Pancreas (tissue), 10 donors: ENCODE data around the gene DROSHA. TPM values are rescaled to one million over a fixed set of nuclear protein-coding genes. Genes with fewer than 3 reads are reported as not detected.
"Not testable (repeated sequence)": the region's sequence is repeated elsewhere in the genome, so short reads cannot be mapped to it uniquely, and the experiment has no call there.

ENCODE experiments used
- ATAC-seq, 4 donors: fragments of 200-7000 bp; cut with Tn5 transposase; one replicate each; pipeline versions ENCODE4 v1.8.0 to v1.9.1; 2020; ENCODE audit warnings: mild to moderate bottlenecking in 4 of 4, moderate library complexity in 4 of 4
- DNase-seq, 6 donors: peaks; one replicate each; pipeline ENCODE4 v3.0.0-alpha.2; 2020
- FAIRE-seq: peaks from 2 replicates; lab custom pipeline; 2012; peaks lifted over from hg19 to GRCh38; lab: Jason Lieb, UNC
- H3K27ac ChIP-seq, 4 donors: fragments of 200-600 bp; sonication (generic); 1 replicate in 3 of 4; 2 replicates in 1 of 4; pipeline versions ENCODE4 v1.5.0 to v1.8.0; 2020
- H3K27me3 ChIP-seq, 4 donors: fragments of 200-600 bp; one replicate each; pipeline ENCODE4 v1.8.0; 2021
- H3K36me3 ChIP-seq, 3 donors: fragments of 200-600 bp; sonication (generic) in 1 of 3; one replicate each; pipeline versions ENCODE4 v1.5.0 to v1.8.0; 2020 to 2021
- H3K4me1 ChIP-seq, 3 donors: fragments of 200-600 bp; one replicate each; pipeline ENCODE4 v1.8.0; 2021
- H3K4me3 ChIP-seq, 4 donors: fragments of 200-600 bp; sonication (generic) in 2 of 4; one replicate each; pipeline versions ENCODE4 v1.5.0 to v1.8.0; 2020 to 2021
- H3K9me3 ChIP-seq, 4 donors: fragments of 200-600 bp; one replicate each; pipeline ENCODE4 v1.8.0; 2021
- WGBS, 2 donors: extraction: QIAGEN DNeasy Blood & Tissue Kit; methylation state at CpG; one replicate each; pipeline ENCODE4 v1.1.7; 2013; 5-methylcytosine and 5-hydroxymethylcytosine counted together
- intact Hi-C, 3 donors: fragments of 100-400 bp; cut with DNase I; formaldehyde crosslinking; loops; one replicate each; pipeline versions ENCODE4 v1.11.1 to v1.14.2; 2022
- polyA plus RNA-seq, 2 donors: library from polyadenylated mRNA; stranded (reverse); fragments of 200-250 nt; gene quantifications; one replicate each; pipeline ENCODE4 v1.2.3, GENCODE V29; 2013
- total RNA-seq, 6 donors: library from RNA; stranded (reverse); fragmentation: NEBNext Ultra II Directional in 4 of 6; extraction: Animal tissue kit (Norgen Biotek cat#: 25700) in 4 of 6; gene quantifications; one replicate each; pipeline versions ENCODE4 v1.2.1 to v1.2.4, GENCODE V29; 2021 to 2023
- TF ChIP-seq, protein P1 (sequence below), 4 donors: fragments of 200-600 bp; sonication (generic) in 3 of 4; IDR thresholded peaks; one replicate each; pipeline versions ENCODE4 v1.5.0 to v1.8.0; 2021; ENCODE audit warnings: antibody characterized with exemption in 4 of 4
- donor health status: healthy with polysubstance abuse.
- donor health status: DM: no; HTN: no; CAD: no; lungs with moderate emphysema.
- donor health status: DM: no; HTN: no; CAD: no.
- donor health status: control.
- donor health status: control.
- donor health status: Bipolar disorder and iron deficiency.
- donor health status: DM: yes; HTN: yes; CAD: no.
- donor health status: DM: no; HTN: no; CAD: no.
- donor health status: DM: no; HTN: no; CAD: no.
- donor health status: DM: yes; HTN: yes; CAD: no.

The DROSHA gene
- total and polyA plus RNA-seq, 8 donors: 19.0 to 79.0 (median 28.0) TPM

GRCh38 chr5:31573494-31574142, 41.7 kb upstream of the DROSHA start:
- DNase-seq: no peak
- Histone ChIP-seq H3K27me3 (no peaks in the 10 kb centered on the region), H3K9me3 (no peaks in the 10 kb centered on the region), H3K27ac (no peak overlapping the region), H3K36me3 (no peaks in the 10 kb centered on the region), H3K4me3 (no peak overlapping the region), H3K4me1 (no peaks in the 10 kb centered on the region)
- WGBS, 2 donors: 76 to 86% methylated on average over 10 of the region's 10 CpGs
- intact Hi-C loops: loop anchor here in 1 of 3 donors (10.0 kb wide), 1 partner anchor 501 kb away; no protein-coding TSS in a partner anchor
- TF ChIP-seq, protein P1, sequence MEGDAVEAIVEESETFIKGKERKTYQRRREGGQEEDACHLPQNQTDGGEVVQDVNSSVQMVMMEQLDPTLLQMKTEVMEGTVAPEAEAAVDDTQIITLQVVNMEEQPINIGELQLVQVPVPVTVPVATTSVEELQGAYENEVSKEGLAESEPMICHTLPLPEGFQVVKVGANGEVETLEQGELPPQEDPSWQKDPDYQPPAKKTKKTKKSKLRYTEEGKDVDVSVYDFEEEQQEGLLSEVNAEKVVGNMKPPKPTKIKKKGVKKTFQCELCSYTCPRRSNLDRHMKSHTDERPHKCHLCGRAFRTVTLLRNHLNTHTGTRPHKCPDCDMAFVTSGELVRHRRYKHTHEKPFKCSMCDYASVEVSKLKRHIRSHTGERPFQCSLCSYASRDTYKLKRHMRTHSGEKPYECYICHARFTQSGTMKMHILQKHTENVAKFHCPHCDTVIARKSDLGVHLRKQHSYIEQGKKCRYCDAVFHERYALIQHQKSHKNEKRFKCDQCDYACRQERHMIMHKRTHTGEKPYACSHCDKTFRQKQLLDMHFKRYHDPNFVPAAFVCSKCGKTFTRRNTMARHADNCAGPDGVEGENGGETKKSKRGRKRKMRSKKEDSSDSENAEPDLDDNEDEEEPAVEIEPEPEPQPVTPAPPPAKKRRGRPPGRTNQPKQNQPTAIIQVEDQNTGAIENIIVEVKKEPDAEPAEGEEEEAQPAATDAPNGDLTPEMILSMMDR (IDR thresholded peaks at IDR 0.05): no peak
- FAIRE-seq: no peak
- ATAC-seq: no peak

DNA sequence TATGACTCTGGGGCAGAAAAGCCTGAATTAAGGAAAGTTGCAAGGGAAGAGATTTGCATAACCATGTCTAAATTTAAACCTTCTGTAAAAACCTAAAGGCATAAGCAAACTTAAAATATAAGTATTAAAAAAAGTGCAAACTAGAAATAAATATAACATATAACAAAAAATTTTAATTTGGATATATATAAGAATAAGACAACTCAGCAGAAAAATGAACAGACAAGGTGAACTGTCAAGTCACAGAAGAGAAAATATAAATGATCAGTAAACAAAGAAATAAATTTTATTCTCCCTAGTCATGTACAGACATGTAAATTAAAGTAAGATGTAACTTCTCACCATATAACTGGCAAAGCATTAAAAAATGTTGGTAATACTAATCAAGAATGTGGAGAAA, 37.2 kb upstream of the DROSHA start:
- no peak for DNase-seq
- Histone ChIP-seq H3K9me3 (no peaks in the 10 kb centered on the region), H3K4me1 (no peaks in the 10 kb centered on the region), H3K36me3 (no peaks in the 10 kb centered on the region), H3K27ac (no peak overlapping the region), H3K4me3 (no peak overlapping the region), H3K27me3 (no peaks in the 10 kb centered on the region)
- intact Hi-C loops: no loop called here
- TF ChIP-seq, protein P1 (IDR thresholded peaks at IDR 0.05): no peak
- FAIRE-seq: no peak
- no peak for ATAC-seq

DNA sequence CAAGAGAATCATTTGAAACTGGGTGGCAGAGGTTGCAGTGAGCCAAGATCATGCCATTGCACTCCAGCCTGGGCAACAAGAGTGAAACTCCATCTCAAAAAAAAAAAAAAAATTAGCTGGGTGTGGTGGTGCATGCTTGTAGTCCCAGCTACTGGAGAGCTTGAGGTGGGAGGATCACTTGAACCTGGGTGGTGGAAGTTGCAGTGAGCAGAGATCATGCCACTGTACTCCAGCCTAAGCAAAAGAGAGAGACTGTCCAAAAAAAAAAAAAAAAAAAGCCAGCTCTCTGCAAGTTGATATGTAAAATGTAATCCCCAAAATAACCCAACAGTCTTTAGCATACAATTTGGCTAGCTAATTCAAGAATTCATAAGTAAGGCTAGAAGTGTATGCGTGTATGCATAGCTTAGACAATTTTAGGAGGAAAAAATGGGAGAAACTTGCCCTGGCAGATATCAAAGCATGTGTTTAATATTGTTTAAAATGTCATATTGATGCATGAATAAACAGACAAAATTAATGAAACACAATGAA, 36.5 kb upstream of the DROSHA start:
- Histone ChIP-seq H3K4me1 (no peaks in the 10 kb centered on the region), H3K4me3 (no peak overlapping the region), H3K27ac (no peak overlapping the region), H3K27me3 (no peaks in the 10 kb centered on the region), H3K9me3 (no peaks in the 10 kb centered on the region), H3K36me3 (no peaks in the 10 kb centered on the region)
- ATAC-seq (no peak), FAIRE-seq (no peak), DNase-seq (no peak)
- intact Hi-C loops: no loop called here
- TF ChIP-seq, protein P1 (IDR thresholded peaks at IDR 0.05): no peak
- 97 to 99% methylated on average over 1 of the region's 1 CpG for WGBS, 2 donors

GRCh38 chr5:31566362-31566761, 34.5 kb upstream of the DROSHA start:
- H3K27ac ChIP-seq, H3K9me3 ChIP-seq, intact Hi-C loops, ATAC-seq, H3K4me3 ChIP-seq, H3K4me1 ChIP-seq, DNase-seq, H3K36me3 ChIP-seq, H3K27me3 ChIP-seq, FAIRE-seq: not testable (repeated sequence)
- 80 to 84% methylated on average over 3 of the region's 3 CpGs for WGBS, 2 donors

DNA sequence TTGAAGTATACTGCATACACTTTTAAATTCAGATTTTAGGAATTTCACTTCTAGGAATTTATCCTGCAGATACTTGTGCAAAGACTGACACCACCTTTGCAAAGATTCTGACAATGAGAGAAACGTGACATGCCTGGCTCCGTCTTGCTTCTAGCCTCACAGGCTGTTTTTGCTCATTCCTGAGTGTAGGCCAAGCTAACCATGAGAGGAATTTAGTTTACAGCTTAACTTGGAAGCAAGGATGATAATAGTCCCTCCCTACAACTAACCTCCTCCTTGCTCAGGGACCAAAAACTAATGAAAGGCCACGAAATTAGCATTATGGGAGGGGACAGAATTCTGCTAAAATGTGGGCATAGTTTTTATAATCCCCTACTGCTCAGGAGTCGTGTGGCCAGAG, 31.3 kb upstream of the DROSHA start:
- H3K4me3 ChIP-seq: no peak overlapping the region
- H3K4me1 ChIP-seq: no peaks in the 10 kb centered on the region
- no peak for ATAC-seq
- TF ChIP-seq, protein P1 (IDR thresholded peaks at IDR 0.05): no peak
- no peak for FAIRE-seq
- H3K36me3 ChIP-seq: no peaks in the 10 kb centered on the region
- H3K9me3 ChIP-seq: no peaks in the 10 kb centered on the region
- intact Hi-C loops: no loop called here
- WGBS, 2 donors: 53 to 69% methylated on average over 4 of the region's 4 CpGs
- no peak for DNase-seq
- H3K27me3 ChIP-seq: no peaks in the 10 kb centered on the region
- H3K27ac ChIP-seq: no peak overlapping the region
